Measurements from ENCODE around the gene DHX35.

The DHX35 gene

DNA sequence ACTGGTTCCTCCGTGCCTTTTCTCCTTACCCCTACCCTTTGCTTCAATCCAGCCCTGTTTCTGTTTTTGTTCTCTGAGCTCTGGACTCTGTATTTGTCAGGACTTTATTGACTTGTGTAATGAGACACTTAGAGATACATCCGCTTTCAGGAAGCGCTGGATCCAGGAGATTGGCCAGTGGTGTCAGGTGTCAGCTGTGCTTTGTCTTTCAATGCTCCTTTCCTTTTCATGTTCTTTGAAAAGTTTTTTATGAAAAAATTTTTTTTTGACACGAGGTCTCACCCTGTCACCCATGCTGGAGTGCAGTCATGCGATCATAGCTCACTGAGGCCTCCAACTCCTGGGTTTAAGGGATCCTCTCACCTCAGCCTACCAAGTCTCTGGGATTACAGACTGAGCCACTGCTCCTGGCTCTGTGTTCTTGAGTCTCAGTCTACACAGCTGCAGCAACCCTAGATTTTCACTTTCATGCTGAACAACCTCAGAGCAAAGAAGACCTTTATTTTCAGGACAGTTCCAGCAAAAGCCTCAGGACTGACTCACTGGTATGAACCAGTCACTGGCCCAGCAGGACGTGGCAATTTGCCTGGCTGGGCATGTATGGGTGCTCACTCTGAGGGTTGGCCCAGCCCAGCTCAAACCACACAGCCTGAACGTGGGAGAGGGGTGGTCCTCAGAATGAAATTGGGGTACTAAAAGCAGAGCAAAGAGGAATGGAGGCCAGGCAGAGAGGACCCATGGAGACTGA is 108.5 kb downstream of the DHX35 start:
- Histone ChIP-seq H3K4me3 (ENCODE audit: low read length) (no peak overlapping the region), H3K4me1 (ENCODE audit: control insufficient read depth, low read depth, low read length) (no peaks in the 10 kb centered on the region), H3K27me3 (ENCODE audit: control insufficient read depth, insufficient read depth, low read length) (no peaks in the 10 kb centered on the region), H3K9me3 (ENCODE audit: control insufficient read depth, low read depth, low read length) (no peaks in the 10 kb centered on the region), H3K27ac (ENCODE audit: low read length) (no peak overlapping the region), H3K9ac (ENCODE audit: low read length) (no peak overlapping the region), H3K36me3 (ENCODE audit: control insufficient read depth, low read depth, low read length) (no peaks in the 10 kb centered on the region)

DNA sequence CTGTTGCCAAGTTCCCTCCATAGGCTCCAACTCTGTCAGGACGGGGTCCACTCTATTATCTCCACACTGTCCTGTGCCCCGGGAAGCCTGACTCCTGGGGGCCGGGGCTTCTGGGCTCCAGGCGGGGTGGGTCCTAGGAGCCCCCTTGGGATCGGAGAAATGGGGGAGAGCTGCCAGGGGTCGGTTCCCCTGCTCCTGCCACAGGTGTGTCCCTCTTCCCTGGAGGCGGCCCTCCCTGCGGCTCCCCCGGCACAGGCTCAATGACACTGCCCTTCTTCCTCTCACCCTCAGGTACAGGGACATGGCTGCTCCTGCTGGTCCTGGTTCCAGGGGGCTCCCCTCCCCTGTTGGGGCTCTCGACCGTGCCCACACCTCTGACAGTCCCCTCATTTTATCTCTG is 110.0 kb downstream of the DHX35 start:
- Histone ChIP-seq H3K4me3 (ENCODE audit: low read length) (no peak overlapping the region), H3K9me3 (ENCODE audit: control insufficient read depth, low read depth, low read length) (no peaks in the 10 kb centered on the region), H3K9ac (ENCODE audit: low read length) (no peak overlapping the region), H3K27me3 (ENCODE audit: control insufficient read depth, insufficient read depth, low read length) (no peaks in the 10 kb centered on the region), H3K36me3 (ENCODE audit: control insufficient read depth, low read depth, low read length) (no peaks in the 10 kb centered on the region), H3K27ac (ENCODE audit: low read length) (no peak overlapping the region), H3K4me1 (ENCODE audit: control insufficient read depth, low read depth, low read length) (no peaks in the 10 kb centered on the region)

DNA sequence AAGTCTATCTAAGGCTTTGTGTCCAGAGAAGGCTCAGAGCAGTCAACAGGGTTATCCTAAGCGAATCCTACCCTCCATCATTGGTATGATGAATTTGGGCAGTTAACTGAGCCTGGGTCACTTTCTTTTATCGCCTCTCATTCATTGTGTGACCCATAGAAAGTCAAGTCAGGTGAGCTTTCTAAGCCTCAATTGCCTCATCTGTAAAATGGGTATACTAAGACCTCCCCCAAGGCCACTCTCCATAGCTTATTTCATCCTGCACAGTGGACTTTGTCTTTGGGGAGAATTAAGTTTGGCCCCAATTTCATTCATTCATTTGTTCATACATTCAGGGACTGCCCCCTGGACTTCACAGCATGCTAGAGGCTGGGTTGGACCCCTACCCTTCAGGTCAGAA is 110.5 kb downstream of the DHX35 start:
- H3K27me3 ChIP-seq (ENCODE audit: control insufficient read depth, insufficient read depth, low read length), result no peaks in the 10 kb centered on the region

DNA sequence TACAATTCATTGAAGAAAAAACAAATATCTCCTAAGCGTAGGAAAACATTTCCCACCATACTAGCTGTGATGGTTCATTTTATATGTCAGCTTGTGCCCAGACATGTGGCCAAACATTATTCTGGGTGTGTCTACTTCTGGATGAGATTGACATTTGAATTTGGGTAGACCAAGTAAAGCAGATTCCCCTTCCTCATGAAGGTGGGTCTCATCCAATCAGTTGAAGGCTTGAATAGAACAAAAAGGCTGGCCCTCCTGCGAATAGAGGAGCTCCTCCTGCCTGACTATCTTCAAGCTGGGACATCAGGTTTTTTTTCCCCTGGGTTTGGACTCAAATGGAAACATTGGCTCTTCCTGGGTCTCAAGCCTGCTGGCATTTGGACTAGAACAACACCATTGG is 113.6 kb downstream of the DHX35 start:
- H3K4me1 ChIP-seq (ENCODE audit: control insufficient read depth, low read depth, low read length), result no peaks in the 10 kb centered on the region
- H3K27ac ChIP-seq (ENCODE audit: low read length), result no peak overlapping the region
- no peaks in the 10 kb centered on the region for H3K36me3 ChIP-seq (ENCODE audit: control insufficient read depth, low read depth, low read length)
- H3K9ac ChIP-seq (ENCODE audit: low read length), result no peak overlapping the region
- H3K4me3 ChIP-seq (ENCODE audit: low read length), result no peak overlapping the region
- H3K27me3 ChIP-seq (ENCODE audit: control insufficient read depth, insufficient read depth, low read length), result no peaks in the 10 kb centered on the region
- H3K9me3 ChIP-seq (ENCODE audit: control insufficient read depth, low read depth, low read length), result no peaks in the 10 kb centered on the region

More for the DNA sequence above, 110.5 kb downstream of the DHX35 start:
- Histone ChIP-seq H3K36me3 (ENCODE audit: control insufficient read depth, low read depth, low read length) (no peaks in the 10 kb centered on the region), H3K9ac (ENCODE audit: low read length) (no peak overlapping the region), H3K27ac (ENCODE audit: low read length) (no peak overlapping the region), H3K4me3 (ENCODE audit: low read length) (no peak overlapping the region), H3K4me1 (ENCODE audit: control insufficient read depth, low read depth, low read length) (no peaks in the 10 kb centered on the region), H3K9me3 (ENCODE audit: control insufficient read depth, low read depth, low read length) (no peaks in the 10 kb centered on the region)

DNA sequence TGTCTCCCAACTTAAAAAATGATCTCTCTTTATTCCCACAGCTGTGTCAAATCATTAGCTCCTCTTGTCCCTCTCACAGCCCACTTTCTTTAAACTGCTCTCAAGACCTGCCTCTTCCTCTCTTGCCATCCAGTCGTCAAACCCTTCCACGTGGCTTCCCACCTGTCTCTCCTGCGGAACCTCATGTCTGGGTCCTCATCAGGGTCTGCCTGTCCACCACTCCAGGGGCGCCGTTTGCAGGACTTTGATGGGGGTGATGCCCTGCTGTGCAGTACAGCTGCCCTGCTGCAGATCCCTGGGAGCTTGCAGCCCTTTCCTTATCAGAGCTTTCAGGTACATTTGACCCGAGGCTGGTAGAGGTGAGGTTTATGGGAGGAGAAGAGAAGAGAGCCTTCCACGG is 114.8 kb downstream of the DHX35 start:
- Histone ChIP-seq H3K9ac (ENCODE audit: low read length) (no peak overlapping the region), H3K36me3 (ENCODE audit: control insufficient read depth, low read depth, low read length) (no peaks in the 10 kb centered on the region), H3K4me1 (ENCODE audit: control insufficient read depth, low read depth, low read length) (no peaks in the 10 kb centered on the region), H3K27me3 (ENCODE audit: control insufficient read depth, insufficient read depth, low read length) (no peaks in the 10 kb centered on the region), H3K4me3 (ENCODE audit: low read length) (no peak overlapping the region), H3K9me3 (ENCODE audit: control insufficient read depth, low read depth, low read length) (no peaks in the 10 kb centered on the region), H3K27ac (ENCODE audit: low read length) (no peak overlapping the region)

DNA sequence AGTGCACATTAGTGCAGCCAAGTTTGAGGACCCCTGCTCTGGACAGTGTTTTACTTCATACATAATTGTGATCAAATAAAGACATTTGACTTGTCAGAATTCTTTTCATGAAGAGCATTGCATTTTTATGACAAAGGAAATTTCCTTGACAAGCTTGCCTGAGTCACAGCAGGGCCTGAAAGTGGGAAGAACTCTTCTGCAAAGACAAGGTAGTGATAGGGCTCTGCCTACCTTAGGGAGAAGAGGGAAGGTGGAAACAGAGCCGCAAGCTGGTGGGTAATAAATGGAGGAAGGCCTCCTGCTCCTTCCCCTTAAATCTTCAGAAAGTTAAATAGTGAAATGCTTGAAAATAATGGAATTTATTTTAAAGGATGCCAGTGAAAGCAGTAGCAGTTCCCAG is 118.2 kb downstream of the DHX35 start:
- Histone ChIP-seq H3K27ac (ENCODE audit: low read length) (no peak overlapping the region), H3K4me3 (ENCODE audit: low read length) (no peak overlapping the region), H3K36me3 (ENCODE audit: control insufficient read depth, low read depth, low read length) (no peaks in the 10 kb centered on the region), H3K4me1 (ENCODE audit: control insufficient read depth, low read depth, low read length) (no peaks in the 10 kb centered on the region), H3K9ac (ENCODE audit: low read length) (no peak overlapping the region), H3K9me3 (ENCODE audit: control insufficient read depth, low read depth, low read length) (no peaks in the 10 kb centered on the region), H3K27me3 (ENCODE audit: control insufficient read depth, insufficient read depth, low read length) (no peaks in the 10 kb centered on the region)

DNA sequence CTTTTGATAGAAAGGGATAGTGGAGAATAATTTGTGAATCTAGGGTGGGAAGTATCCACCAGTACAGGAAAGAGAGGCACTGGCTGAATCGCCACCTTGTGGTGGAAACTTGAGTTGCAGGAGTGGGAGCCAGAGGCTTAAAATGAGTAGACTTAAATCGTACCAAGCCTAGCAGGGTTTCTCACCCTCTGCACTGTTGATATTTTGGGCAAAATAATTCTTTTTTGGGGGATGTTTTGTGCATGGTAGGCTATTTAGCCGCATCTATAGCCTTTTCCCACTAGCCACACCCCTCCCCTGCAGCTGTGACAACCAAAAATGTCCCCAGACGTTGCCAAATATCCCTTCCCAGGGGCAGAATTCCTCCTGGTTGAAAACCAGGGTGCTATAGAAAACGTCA is 119.1 kb downstream of the DHX35 start:
- Histone ChIP-seq H3K27me3 (ENCODE audit: control insufficient read depth, insufficient read depth, low read length) (no peaks in the 10 kb centered on the region), H3K9ac (ENCODE audit: low read length) (no peak overlapping the region), H3K27ac (ENCODE audit: low read length) (no peak overlapping the region), H3K36me3 (ENCODE audit: control insufficient read depth, low read depth, low read length) (no peaks in the 10 kb centered on the region), H3K4me3 (ENCODE audit: low read length) (no peak overlapping the region), H3K4me1 (ENCODE audit: control insufficient read depth, low read depth, low read length) (no peaks in the 10 kb centered on the region), H3K9me3 (ENCODE audit: control insufficient read depth, low read depth, low read length) (no peaks in the 10 kb centered on the region)

DNA sequence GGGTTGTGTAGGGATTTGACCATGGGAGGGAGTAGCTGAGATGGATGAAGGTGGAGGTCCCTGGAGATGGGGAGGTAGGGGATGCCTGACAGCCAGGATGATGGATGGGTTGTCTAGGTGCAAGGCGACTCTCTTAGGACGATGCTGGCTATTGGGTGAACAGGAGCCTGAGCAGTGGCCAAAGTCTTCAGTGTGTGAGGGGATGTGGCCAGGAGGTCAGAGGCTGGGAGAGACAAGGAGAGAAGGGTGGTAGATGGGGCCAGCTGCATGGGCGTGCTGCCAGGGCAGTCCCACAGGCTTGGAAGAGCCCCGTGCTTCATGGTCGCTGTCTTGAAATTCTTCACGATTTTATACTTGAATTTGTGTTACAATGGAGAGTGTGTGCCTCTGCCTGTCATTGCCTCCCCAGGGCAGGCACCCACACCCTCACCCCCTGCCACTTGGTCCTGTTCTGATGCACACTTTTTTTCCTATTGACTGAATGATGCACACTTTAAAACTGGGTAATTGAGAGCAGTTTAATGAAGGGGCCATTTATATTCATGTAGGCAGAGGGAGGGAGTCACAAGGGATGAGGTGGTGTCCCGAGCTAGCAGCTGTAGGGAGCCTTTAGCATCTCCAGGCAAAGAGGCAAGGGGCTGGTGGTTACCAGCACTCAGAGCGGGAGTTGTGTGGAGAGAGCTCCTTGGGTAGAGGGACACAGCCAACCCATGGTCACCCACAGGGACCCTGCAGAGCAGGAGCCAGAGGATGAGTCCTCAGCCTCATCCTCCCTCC is 120.7 kb downstream of the DHX35 start:
- no peak overlapping the region for H3K27ac ChIP-seq (ENCODE audit: low read length)

DNA sequence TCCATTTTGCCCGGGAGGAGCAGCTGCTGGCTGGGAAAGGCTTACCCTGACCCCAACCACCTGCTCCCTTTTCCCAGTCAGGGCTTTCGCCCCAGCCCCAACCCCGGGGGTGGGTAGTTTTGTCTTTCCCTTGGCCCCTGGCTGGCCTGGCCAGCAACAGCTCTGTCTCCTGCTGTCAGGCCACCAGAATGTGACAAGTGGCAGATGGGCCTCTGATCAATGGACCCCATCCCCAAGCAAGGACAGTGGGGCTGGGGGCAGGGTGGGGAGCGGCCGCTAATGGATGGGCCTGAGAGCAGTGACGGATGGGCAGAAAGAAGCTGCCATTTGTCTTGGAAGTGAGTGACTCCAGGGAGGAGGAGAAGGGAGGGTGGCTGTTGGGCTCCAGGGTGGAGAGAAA is 121.6 kb downstream of the DHX35 start:
- Histone ChIP-seq H3K9me3 (ENCODE audit: control insufficient read depth, low read depth, low read length) (no peaks in the 10 kb centered on the region), H3K9ac (ENCODE audit: low read length) (no peak overlapping the region), H3K27me3 (ENCODE audit: control insufficient read depth, insufficient read depth, low read length) (no peaks in the 10 kb centered on the region), H3K4me1 (ENCODE audit: control insufficient read depth, low read depth, low read length) (no peaks in the 10 kb centered on the region), H3K36me3 (ENCODE audit: control insufficient read depth, low read depth, low read length) (no peaks in the 10 kb centered on the region), H3K4me3 (ENCODE audit: low read length) (no peak overlapping the region), H3K27ac (ENCODE audit: low read length) (no peak overlapping the region)

More for the DNA sequence above, 120.7 kb downstream of the DHX35 start:
- Histone ChIP-seq H3K27me3 (ENCODE audit: control insufficient read depth, insufficient read depth, low read length) (no peaks in the 10 kb centered on the region), H3K9ac (ENCODE audit: low read length) (no peak overlapping the region), H3K9me3 (ENCODE audit: control insufficient read depth, low read depth, low read length) (no peaks in the 10 kb centered on the region), H3K36me3 (ENCODE audit: control insufficient read depth, low read depth, low read length) (no peaks in the 10 kb centered on the region), H3K4me1 (ENCODE audit: control insufficient read depth, low read depth, low read length) (no peaks in the 10 kb centered on the region), H3K4me3 (ENCODE audit: low read length) (no peak overlapping the region)

DNA sequence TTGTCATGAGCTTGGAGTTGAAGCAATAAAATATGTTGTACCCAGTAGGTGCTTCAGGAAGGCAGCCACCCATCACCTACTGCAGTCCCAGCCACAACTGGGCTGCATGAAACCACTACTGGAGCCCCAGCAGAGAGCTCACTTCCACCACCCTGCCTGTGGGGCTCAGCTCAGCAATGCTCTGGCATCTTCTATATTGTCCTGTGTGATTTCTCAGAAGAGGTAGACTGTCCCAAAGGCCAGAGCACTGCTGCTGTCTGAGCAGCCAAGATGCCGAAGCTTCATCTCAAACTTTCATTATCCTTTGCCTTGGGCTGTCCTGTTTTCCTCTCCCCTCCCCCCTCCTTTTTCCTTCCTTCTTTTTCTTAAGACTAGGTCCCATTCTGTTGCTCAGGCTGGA is 126.9 kb downstream of the DHX35 start:
- Histone ChIP-seq H3K36me3 (ENCODE audit: control insufficient read depth, low read depth, low read length) (no peaks in the 10 kb centered on the region), H3K27me3 (ENCODE audit: control insufficient read depth, insufficient read depth, low read length) (no peaks in the 10 kb centered on the region), H3K4me3 (ENCODE audit: low read length) (no peak overlapping the region), H3K27ac (ENCODE audit: low read length) (no peak overlapping the region), H3K9ac (ENCODE audit: low read length) (no peak overlapping the region), H3K4me1 (ENCODE audit: control insufficient read depth, low read depth, low read length) (no peaks in the 10 kb centered on the region), H3K9me3 (ENCODE audit: control insufficient read depth, low read depth, low read length) (no peaks in the 10 kb centered on the region)

Data from iPS-18a (cell line).